Suprapubic skin (tissue), 4 donors: ENCODE measurements around the gene RNF150. TPM values are rescaled to one million over a fixed set of nuclear protein-coding genes. Genes with fewer than 3 reads are reported as not detected.

Source experiments
- DNase-seq, 2 donors: peaks; one replicate each; pipeline ENCODE4 v3.0.0-alpha.2; 2019; ENCODE audit warnings: low spot score in 2 of 2
- H3K27ac ChIP-seq: fragments of 200-600 bp; sonication (generic); one replicate; pipeline ENCODE4 v1.5.1; 2019
- H3K27me3 ChIP-seq: fragments of 200-600 bp; sonication (generic); one replicate; pipeline ENCODE4 v1.5.1; 2019
- H3K36me3 ChIP-seq: fragments of 200-600 bp; sonication (generic); one replicate; pipeline ENCODE4 v1.5.1; 2019
- H3K4me1 ChIP-seq: fragments of 200-600 bp; sonication (generic); one replicate; pipeline ENCODE4 v1.5.1; 2019
- H3K4me3 ChIP-seq: fragments of 200-600 bp; sonication (generic); one replicate; pipeline ENCODE4 v1.5.1; 2019; ENCODE audit warnings: mild to moderate bottlenecking
- H3K9me3 ChIP-seq: fragments of 200-600 bp; sonication (generic); one replicate; pipeline ENCODE4 v1.5.1; 2019
- EP300 ChIP-seq: sonication (generic); formaldehyde crosslinking; IDR thresholded peaks from one replicate; pipeline ENCODE4 v1.6.1; 2017; ENCODE audit warnings: antibody characterized with exemption
- POLR2A ChIP-seq, 2 donors: fragments of 450-650 bp; IDR thresholded peaks; one replicate each; pipeline ENCODE4 v1.6.1; 2017; ENCODE audit warnings: antibody characterized with exemption in 2 of 2, mild to moderate bottlenecking in 2 of 2, moderate library complexity in 2 of 2
- POLR2AphosphoS5 ChIP-seq, 3 donors: sonication (generic); formaldehyde crosslinking; IDR thresholded peaks; one replicate each; pipeline ENCODE4 v1.6.1; 2017; ENCODE audit warnings: antibody characterized with exemption in 3 of 3
- WGBS: methylation state at CpG from one replicate; pipeline ENCODE4 v1.1.5; 2018; 5-methylcytosine and 5-hydroxymethylcytosine counted together
- total RNA-seq, 4 donors: library from RNA; depleted of rRNA; stranded (reverse); fragments of >200 nt; gene quantifications; one replicate each; pipeline ENCODE4 v1.1.0, GENCODE V29; 2016
- TF ChIP-seq, protein P1 (sequence below), 2 donors: fragments of 200-600 bp in 1 of 2; fragments of 450-650 bp in 1 of 2; sonication (generic) in 1 of 2; IDR thresholded peaks; one replicate each; pipeline ENCODE4 v1.5.1; 2016 to 2019; ENCODE audit warnings: antibody characterized with exemption in 2 of 2, mild to moderate bottlenecking in 1 of 2, moderate library complexity in 1 of 2

The RNF150 gene
- total RNA-seq, 4 donors from 2014 or later: 0.83 to 4.0 (median 2.6) TPM

DNA sequence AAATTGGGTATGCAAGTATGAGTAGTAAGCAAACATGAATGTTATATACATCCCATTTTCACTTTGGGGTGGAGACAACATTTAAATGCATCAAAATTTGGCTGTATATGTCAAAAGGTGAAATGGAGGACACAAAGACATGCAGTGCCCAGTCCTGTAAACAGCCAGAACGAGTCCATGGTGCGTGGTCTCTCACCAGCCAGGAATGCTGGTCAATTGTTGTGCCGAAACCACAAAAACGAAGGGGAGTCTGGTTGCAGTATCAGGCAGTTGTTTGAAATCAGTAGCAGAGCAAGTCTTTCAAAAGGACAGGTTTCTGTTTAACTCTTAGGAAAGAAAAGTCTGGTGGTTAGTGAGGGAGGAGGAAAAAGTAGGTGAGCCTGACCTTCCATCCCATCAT lies 22.3 kb upstream of the RNF150 start:
- 88% methylated on average over 4 of the region's 4 CpGs for WGBS
- Histone ChIP-seq H3K27ac (no peak overlapping the region), H3K4me1 (no peaks in the 10 kb centered on the region), H3K27me3 (no peaks in the 10 kb centered on the region), H3K4me3 (no peak overlapping the region), H3K36me3 (no peaks in the 10 kb centered on the region), H3K9me3 (no peaks in the 10 kb centered on the region)
- DNase-seq: no peak
- TF ChIP-seq, protein P1, sequence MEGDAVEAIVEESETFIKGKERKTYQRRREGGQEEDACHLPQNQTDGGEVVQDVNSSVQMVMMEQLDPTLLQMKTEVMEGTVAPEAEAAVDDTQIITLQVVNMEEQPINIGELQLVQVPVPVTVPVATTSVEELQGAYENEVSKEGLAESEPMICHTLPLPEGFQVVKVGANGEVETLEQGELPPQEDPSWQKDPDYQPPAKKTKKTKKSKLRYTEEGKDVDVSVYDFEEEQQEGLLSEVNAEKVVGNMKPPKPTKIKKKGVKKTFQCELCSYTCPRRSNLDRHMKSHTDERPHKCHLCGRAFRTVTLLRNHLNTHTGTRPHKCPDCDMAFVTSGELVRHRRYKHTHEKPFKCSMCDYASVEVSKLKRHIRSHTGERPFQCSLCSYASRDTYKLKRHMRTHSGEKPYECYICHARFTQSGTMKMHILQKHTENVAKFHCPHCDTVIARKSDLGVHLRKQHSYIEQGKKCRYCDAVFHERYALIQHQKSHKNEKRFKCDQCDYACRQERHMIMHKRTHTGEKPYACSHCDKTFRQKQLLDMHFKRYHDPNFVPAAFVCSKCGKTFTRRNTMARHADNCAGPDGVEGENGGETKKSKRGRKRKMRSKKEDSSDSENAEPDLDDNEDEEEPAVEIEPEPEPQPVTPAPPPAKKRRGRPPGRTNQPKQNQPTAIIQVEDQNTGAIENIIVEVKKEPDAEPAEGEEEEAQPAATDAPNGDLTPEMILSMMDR (IDR thresholded peaks at IDR 0.05): no peak
- no peak for TF ChIP-seq POLR2AphosphoS5 (IDR thresholded peaks at IDR 0.05)
- TF ChIP-seq POLR2A (IDR thresholded peaks at IDR 0.05): no peak
- no peak for TF ChIP-seq EP300

DNA sequence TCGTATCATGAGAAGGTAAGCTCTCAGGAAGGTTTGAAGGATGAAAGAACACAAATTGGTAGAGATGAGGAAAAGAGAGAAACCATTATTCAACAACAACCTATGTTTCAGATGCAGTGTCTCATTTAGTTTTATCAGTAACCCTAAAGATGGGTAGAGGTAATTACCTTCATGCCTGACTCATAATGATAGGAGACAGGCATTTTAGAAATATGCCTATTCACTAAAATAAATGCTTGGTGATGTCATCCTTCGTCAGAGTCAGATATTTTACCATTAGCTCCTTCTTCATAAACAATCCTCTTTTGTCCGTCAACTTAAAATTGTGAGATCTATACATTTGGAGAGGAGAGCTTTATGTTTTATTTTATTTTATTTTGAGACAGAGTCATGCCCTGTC lies 21.5 kb upstream of the RNF150 start:
- no peak overlapping the region for H3K27ac ChIP-seq
- 86% methylated on average over 3 of the region's 3 CpGs for WGBS

DNA sequence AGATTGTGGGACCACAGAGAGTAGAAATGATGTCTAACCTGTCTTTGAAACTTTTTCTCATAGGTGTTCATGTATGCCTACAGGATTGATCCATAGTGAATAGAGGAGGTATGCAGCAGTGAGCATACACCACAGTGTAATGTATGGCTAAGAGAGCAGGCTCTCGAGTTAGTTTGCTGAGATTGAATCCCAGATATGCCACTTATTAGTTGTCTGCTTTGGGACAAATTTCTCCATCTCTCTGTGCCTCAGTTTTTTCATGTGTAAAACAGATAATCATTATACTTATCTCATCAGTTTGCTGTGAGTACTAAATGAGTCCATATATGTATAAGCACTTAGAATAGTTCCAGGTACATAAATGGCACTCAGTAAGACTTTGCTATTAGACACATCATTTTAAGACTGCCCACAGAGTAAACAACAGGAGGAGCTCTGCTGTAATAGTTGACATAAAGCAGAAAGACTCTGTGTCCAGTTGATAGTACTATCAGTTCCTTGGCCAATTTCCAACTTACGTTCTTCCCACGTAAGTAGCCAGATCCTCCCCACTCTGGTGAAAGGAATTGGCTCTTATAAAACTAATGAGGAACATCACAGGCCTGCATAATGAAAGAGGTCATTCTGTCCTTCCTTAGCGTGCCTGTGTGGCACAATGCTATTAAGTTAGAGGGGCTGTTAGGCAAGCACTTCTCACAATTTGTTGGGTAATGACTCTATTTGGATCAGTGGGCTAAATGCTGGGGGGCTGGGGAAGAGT lies 20.7 kb upstream of the RNF150 start:
- WGBS: 60% methylated on average over 4 of the region's 4 CpGs

More for the DNA sequence above, 21.5 kb upstream of the RNF150 start:
- H3K36me3 ChIP-seq: no peaks in the 10 kb centered on the region
- H3K9me3 ChIP-seq: no peaks in the 10 kb centered on the region
- DNase-seq: no peak
- H3K27me3 ChIP-seq: no peaks in the 10 kb centered on the region
- TF ChIP-seq POLR2A (IDR thresholded peaks at IDR 0.05) (no peak), POLR2AphosphoS5 (IDR thresholded peaks at IDR 0.05) (no peak), EP300 (no peak)
- TF ChIP-seq, protein P1 (IDR thresholded peaks at IDR 0.05): no peak
- no peaks in the 10 kb centered on the region for H3K4me1 ChIP-seq
- no peak overlapping the region for H3K4me3 ChIP-seq

DNA sequence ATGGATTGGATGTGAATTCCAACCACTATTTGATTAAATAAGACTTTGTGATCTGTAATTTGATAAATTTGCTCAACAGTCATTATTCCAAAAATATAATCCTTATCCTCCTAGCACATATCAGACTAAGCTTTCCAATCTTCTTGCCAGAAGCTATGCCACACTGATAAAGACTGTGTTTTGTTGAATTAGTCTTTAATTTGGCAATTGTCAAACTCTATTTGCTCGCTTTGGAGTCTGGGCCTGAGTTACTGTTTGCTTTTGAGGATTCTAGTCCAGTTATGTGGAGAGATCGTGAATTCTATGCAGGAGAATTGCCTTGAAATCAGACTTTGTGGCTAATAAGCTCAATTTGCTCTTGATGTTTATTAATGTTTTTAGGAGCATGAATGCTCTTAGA lies 10.9 kb upstream of the RNF150 start:
- 87% methylated on average over 2 of the region's 2 CpGs for WGBS
- TF ChIP-seq POLR2A (IDR thresholded peaks at IDR 0.05) (no peak), POLR2AphosphoS5 (IDR thresholded peaks at IDR 0.05) (no peak), EP300 (no peak)
- TF ChIP-seq, protein P1 (IDR thresholded peaks at IDR 0.05): no peak
- Histone ChIP-seq H3K4me1 (no peaks in the 10 kb centered on the region), H3K27me3 (no peaks in the 10 kb centered on the region), H3K9me3 (no peaks in the 10 kb centered on the region), H3K27ac (no peak overlapping the region), H3K36me3 (no peaks in the 10 kb centered on the region), H3K4me3 (no peak overlapping the region)
- DNase-seq: no peak

More for the DNA sequence above, 20.7 kb upstream of the RNF150 start:
- no peaks in the 10 kb centered on the region for H3K27me3 ChIP-seq
- H3K27ac ChIP-seq: no peak overlapping the region
- H3K4me1 ChIP-seq: no peaks in the 10 kb centered on the region
- no peaks in the 10 kb centered on the region for H3K36me3 ChIP-seq
- H3K9me3 ChIP-seq: no peaks in the 10 kb centered on the region
- TF ChIP-seq POLR2AphosphoS5 (IDR thresholded peaks at IDR 0.05): no peak
- no peak for TF ChIP-seq EP300
- TF ChIP-seq POLR2A (IDR thresholded peaks at IDR 0.05): no peak
- TF ChIP-seq, protein P1 (IDR thresholded peaks at IDR 0.05): no peak
- H3K4me3 ChIP-seq: no peak overlapping the region
- no peak for DNase-seq

DNA sequence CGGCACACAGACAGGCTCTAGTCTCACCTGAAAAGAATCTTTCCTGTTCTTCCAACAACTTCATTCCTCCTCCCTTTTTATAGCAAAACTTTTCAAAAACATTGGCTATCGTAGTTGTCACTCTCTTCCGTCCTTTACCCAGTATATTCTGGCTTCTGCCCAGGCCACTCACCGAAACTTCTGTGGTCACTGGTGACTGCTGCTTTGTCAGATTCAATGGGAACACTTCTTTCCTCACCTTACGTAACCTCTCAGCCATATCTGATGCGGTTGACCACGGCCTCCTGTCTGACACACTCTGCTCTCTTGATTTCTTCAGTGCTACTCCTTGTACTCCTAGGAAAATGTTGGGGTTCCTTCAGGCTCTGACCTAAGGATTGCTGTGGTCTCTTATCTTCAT lies 9.2 kb upstream of the RNF150 start:
- Histone ChIP-seq H3K9me3 (no peaks in the 10 kb centered on the region), H3K36me3 (no peaks in the 10 kb centered on the region), H3K4me3 (no peak overlapping the region), H3K27ac (no peak overlapping the region), H3K4me1 (no peaks in the 10 kb centered on the region), H3K27me3 (no peaks in the 10 kb centered on the region)
- TF ChIP-seq POLR2A (IDR thresholded peaks at IDR 0.05): no peak
- no peak for DNase-seq
- 61% methylated on average over 7 of the region's 7 CpGs for WGBS
